LNCaP clone FGC (cell line): Measurements from ENCODE around the gene RNF11.
"Not testable (repeated sequence)": the region's sequence is repeated elsewhere in the genome, so short reads cannot be mapped to it uniquely, and the experiment has no call there.

ENCODE experiments used
- DNase-seq: peaks from one replicate; pipeline ENCODE4 v3.0.0-alpha.2; 2011; ENCODE audit warnings: low read depth
- H3K4me3 ChIP-seq: 2 replicates; pipeline ENCODE4 v1.5.1; 2011; ENCODE audit warnings: mild to moderate bottlenecking, low read depth, low read length, control low read depth
- TF ChIP-seq, protein P1 (sequence below): IDR thresholded peaks from 2 replicates; pipeline ENCODE4 v1.5.1; 2012; ENCODE audit warnings: mild to moderate bottlenecking; ENCODE audit not compliant: control insufficient read depth, insufficient read depth; ENCODE audit errors: extremely low read depth

Gene RNF11

DNA sequence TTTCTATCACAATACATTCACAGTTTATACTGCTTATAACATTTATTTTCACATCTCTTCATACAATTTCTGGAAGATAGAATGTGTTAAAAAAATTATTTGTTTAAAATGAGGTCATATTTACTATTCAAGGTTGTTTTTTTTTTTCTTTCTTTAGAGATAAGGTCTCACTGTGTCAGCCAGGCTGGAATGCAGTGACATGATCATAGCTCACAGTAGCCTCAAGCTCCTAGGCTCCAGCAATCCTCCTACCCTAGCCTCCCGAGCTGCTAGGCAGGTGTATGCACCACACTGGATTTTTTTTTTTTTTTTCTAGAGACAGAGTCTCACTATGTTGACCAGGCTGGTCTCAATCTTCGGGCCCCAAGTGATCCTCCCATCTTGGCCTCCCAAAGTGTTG, 19.0 kb upstream of the RNF11 start:
- H3K4me3 ChIP-seq: no peak overlapping the region
- TF ChIP-seq, protein P1, sequence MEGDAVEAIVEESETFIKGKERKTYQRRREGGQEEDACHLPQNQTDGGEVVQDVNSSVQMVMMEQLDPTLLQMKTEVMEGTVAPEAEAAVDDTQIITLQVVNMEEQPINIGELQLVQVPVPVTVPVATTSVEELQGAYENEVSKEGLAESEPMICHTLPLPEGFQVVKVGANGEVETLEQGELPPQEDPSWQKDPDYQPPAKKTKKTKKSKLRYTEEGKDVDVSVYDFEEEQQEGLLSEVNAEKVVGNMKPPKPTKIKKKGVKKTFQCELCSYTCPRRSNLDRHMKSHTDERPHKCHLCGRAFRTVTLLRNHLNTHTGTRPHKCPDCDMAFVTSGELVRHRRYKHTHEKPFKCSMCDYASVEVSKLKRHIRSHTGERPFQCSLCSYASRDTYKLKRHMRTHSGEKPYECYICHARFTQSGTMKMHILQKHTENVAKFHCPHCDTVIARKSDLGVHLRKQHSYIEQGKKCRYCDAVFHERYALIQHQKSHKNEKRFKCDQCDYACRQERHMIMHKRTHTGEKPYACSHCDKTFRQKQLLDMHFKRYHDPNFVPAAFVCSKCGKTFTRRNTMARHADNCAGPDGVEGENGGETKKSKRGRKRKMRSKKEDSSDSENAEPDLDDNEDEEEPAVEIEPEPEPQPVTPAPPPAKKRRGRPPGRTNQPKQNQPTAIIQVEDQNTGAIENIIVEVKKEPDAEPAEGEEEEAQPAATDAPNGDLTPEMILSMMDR: no peak

DNA sequence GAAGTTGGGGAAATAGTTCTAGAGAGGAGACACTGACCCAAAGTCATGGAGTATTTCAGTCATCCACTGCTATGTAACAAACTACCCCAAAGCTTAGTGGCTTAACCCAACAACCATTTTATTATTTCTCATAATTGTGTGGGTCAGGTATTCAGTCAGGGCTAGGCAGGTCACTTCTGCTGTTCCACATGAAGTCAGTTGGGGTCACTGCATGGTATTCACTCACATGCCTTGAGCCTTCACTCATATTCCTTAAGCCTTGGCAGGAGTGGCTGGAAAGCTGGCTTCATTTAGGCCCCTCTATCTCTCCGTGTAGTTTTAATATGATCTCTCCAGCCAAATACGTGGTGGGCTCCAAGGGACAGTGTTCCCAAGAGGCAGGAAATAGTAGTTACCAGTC, 17.5 kb upstream of the RNF11 start:
- TF ChIP-seq, protein P1: no peak
- no peak for DNase-seq
- no peak overlapping the region for H3K4me3 ChIP-seq

More for the DNA sequence above, 19.0 kb upstream of the RNF11 start:
- DNase-seq: no peak

DNA sequence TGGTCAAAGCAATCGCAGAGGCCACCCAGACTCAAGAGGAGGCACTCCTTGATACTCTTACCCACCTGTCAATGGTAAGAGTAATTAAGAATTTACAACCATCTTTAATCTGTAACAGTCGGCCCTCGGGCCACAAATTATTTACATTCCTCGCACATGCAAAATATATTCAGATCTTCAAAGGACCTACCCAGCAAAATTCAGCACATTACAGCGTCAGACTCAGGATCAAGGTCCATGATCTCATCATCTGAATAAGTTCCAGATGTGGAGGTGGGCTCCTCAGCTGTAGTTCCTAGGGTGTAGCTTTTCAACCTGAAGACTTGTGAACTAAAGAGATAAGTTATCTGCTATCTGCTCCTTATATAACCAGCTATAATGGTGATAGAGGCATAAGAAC, 17.1 kb upstream of the RNF11 start:
- DNase-seq: no peak
- TF ChIP-seq, protein P1: no peak
- no peak overlapping the region for H3K4me3 ChIP-seq

DNA sequence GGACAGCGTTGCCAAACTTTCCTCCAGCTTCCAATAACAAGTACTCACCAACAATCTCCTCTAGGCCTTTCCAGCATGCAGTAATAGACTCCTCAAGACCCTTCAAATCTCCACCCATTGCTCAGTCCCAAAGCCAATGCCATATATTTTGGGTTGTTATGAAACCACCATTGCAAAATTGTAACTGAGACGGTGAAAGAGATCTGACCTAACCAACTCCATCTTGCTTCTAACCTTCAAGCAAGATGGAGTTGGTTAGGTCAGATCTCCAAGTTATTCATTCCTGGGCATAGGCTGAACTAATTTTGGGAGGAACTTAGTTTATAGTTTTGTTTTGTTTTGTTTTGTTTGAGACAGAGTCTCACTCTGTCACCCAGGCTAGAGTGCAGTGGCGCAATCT, 14.5 kb upstream of the RNF11 start:
- DNase-seq, H3K4me3 ChIP-seq: not testable (repeated sequence)

DNA sequence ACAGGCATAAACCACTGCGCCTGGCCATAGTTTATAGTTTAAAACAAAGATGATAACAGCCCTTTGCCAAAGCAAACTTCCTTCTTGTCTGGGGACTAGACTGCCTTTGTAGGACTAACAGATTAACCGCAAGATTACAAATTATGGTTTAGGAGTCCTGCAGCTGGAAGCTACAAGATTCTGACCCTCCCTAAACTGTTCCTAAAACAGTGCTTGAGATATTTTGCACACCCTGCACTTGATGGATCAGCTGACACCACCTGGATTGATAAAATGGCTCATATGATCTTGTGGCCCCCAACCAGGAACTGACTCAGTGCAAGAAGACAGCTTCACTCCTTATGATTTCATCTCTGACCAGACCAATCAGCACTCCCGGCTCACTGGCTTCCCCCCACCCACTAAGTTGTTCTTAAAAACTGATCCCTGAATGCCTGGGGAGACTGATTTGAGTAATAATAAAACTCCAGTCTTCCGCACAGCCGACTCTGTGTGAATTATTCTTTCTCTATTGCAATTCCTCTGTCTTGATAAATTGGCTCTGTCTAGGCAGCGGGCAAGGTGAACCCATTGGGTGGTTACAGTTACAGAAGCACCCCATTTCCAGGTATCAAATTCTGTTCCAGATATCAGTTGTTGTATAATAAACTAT, 13.8 kb upstream of the RNF11 start:
- no peak overlapping the region for H3K4me3 ChIP-seq
- TF ChIP-seq, protein P1: no peak
- no peak for DNase-seq

DNA sequence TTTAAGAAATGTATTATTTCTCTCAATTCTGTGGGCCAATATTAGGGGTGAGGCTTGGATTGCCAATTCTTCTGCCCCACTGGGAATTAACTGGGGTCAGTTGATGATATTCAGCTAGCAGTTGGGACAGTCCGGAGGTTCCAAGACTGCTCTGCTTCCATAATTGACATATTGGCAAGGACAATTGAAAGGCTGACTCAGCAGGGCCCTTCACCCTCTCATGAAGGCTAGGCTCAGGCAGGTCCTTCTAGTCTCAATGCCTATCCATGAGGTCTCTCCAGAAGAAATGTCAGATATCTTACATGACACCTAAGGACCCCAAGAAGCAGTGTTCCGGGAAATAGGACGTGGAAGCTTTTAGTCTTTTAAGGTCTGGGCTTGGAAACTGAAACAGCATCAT, 13.3 kb upstream of the RNF11 start:
- no peak overlapping the region for H3K4me3 ChIP-seq
- TF ChIP-seq, protein P1: no peak
- no peak for DNase-seq

DNA sequence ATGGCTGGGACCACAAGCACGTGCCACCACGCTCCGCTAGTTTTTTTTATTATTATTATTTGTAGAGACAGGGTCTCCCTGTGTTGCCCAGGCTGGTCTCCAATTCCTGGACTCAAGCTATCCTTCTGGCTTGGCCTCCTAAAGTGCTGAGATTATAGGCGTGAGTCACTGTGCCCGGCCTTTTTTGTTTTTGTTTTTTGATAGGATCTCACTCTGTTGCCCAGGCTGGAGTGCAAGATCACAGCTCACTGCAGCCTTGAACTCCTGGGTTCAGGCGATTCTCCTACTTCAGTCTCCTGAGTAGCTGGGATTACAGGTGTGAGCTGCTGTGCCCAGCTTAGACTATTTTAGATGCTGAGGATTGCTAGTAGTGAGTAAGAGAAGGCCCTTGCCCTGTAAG, 11.8 kb upstream of the RNF11 start:
- no peak for DNase-seq
- TF ChIP-seq, protein P1: no peak
- H3K4me3 ChIP-seq: no peak overlapping the region

DNA sequence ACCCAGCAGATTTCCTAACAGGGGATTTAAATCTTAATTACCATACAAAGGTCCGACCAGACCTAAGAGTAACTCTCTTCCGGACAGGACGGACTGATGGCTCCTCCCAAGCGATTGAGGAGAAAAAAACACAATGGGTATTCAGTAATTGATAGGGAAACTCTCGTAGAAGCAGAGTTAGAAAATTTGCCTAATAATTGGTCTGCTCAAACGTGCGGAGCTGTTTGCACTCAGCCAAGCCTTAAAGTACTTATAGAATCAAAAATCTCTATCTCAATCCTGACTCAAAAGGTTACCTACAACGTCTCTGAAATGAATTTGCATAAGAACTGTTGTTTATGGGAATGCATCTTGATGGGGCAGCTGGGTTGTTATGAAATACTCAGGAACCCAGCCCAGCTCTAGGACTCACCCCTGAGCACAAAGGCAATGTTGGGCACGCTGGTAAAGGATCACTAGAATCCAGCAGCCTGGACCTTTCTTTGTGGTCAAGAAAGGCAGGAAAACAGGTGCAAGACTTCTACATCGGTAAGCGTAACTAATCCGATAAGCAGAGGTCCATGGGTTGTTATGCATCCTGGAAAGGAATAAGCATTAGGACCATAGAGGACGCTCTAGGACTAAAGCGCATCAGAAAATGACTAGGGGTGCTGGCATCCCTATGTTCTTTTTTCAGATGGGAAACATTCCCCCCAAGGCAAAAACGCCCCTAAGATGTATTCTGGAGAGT, 8.7 kb upstream of the RNF11 start:
- not testable (repeated sequence) for DNase-seq, H3K4me3 ChIP-seq

DNA sequence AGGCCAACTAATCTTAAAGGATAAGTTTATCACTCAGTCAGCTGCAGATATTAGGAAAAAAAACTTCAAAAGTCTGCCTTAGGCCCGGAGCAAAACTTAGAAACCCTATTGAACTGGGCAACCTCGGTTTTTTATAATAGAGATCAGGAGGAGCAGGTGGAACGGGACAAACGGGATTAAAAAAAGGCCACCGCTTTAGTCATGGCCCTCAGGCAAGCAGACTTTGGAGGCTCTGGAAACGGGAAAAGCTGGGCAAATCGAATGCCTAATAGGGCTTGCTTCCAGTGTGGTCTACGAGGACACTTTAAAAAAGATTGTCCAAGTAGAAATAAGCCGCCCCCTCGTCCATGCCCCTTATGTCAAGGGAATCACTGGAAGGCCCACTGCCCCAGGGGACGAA, 7.6 kb upstream of the RNF11 start:
- not testable (repeated sequence) for DNase-seq, H3K4me3 ChIP-seq
